Measurements from ENCODE around the gene NOP53.
"Not testable (repeated sequence)": the region's sequence is repeated elsewhere in the genome, so short reads cannot be mapped to it uniquely, and the experiment has no call there.

Gene NOP53

GRCh38 chr19:47755065-47755761 is 9.9 kb downstream of the NOP53 start:
- DNase-seq, result no peak

DNA sequence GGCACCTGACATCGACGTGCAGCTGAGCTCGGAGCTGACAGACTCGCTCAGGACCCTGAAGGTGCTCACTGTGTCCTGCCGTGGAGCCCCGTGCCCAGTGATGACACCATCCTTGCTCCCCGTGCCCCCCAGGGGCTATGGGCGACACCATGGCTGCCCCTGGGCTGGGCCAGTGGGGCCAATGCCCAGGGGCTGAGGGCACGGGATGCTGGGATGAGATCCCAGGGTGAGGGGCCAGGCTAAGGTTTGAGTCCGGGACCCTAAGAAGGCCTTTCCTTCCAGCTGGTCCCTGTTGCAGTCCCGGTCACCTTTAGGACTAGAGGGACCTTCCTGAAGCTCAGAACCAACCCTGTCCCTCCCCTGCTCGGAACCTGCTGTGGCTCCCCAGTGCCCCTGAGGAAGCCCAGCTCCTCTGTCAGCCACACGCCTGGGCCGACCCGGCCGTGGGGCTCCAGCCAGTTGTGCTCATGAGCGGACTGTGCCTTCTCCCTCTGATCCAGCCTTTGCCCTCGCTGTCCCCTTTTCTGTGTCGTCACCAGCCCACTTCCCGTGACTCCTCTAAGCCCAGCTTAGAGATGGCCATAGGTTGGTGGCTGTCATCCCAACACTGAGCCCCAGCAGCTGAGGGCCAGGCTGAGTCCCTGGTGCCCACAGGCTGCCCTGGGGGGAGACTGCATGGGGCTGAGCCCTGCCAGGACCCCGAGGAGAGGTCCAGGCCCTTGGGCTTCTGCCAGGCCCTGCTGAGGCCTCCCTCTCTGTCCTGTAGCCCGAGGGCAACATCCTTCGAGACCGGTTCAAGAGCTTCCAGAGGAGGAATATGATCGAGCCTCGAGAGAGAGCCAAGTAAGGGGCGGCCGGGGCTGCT is 10.6 kb downstream of the NOP53 start:
- DNase-seq, result no peak

GRCh38 chr19:47756627-47756929 is 11.2 kb downstream of the NOP53 start:
- no peak for DNase-seq

DNA sequence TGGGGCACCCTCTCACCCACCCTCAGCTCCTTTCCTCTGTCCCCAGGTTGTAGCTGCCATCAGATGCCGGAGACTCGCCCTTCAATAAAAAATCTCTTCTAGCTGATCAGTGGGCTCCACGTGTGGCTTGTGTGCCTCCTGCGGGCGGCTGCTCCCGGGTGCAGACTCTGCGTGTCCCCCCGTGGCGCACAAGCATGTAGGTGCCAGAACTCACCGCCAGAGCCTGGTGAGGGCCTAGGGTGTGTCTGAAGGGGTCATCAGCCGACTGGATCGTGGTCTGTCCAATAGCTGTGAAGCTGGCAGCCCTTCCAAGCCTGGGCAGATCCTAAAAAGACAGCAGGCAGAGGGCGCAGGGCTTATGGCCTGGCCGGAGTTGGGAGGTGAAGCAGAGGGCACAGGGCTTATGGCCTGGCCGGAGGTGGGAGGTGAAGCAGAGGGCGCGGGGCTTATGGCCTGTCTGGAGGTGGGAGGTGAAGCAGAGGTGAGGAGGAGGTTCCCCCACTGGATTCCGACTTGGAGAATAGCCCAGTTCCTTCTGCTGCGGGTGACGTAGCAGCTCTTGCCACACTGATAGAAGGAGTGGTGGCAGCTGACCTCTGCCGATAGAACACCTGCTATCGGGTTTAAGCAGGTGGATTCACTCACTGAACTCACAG is 11.7 kb downstream of the NOP53 start:
- DNase-seq, result no peak

- no peak for DNase-seq
Measured at GRCh38 chr19:47757617-47758442, 12.5 kb downstream of the NOP53 start.

- DNase-seq, result no peak
Measured at GRCh38 chr19:47758443-47758804, 13.1 kb downstream of the NOP53 start.

- no peak for DNase-seq
Measured at GRCh38 chr19:47760632-47760999, 15.3 kb downstream of the NOP53 start.

DNA sequence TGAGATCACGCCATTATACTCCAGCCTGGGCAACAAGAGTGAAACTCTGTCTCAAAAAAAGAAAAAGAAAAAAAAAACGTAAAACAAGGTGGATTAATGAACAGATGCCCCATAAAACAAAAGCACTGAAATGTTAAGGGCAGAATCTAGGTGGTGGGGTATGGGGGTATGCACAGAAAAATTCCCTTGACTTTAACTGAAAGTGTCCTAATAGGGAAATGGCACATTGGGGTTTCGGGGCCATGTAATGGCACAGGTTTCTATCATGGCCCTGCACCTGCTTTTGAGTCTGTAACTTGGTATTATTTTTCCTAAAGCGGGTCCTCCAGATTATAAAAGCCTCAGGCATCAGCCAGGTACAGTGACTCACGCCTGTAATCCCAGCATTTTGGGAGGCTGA is 16.2 kb downstream of the NOP53 start:
- no peak for DNase-seq

DNA sequence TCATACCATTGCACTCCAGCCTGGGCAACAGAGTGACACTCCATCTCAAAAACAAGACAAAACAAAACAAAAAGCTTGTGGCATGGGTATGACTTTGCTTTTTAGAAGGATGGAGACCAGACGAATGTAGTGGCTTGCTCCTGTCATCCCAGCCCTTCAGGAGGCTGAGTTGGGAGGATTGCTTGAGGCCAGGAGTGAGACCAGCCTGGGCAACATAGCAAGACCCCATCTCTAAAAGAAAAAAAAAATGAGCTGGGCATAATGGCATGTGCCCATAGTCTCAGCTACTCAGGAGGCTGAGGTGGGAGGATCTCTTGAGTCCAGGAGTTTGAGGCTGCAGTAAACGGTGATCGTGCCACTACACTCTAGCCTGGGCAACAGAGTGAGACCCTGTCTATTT is 16.8 kb downstream of the NOP53 start:
- no peak for DNase-seq

- DNase-seq, result no peak
Measured at GRCh38 chr19:47762615-47763308, 17.4 kb downstream of the NOP53 start.

GRCh38 chr19:47764705-47765104 is 19.4 kb downstream of the NOP53 start:
- not testable (repeated sequence) for DNase-seq

DNA sequence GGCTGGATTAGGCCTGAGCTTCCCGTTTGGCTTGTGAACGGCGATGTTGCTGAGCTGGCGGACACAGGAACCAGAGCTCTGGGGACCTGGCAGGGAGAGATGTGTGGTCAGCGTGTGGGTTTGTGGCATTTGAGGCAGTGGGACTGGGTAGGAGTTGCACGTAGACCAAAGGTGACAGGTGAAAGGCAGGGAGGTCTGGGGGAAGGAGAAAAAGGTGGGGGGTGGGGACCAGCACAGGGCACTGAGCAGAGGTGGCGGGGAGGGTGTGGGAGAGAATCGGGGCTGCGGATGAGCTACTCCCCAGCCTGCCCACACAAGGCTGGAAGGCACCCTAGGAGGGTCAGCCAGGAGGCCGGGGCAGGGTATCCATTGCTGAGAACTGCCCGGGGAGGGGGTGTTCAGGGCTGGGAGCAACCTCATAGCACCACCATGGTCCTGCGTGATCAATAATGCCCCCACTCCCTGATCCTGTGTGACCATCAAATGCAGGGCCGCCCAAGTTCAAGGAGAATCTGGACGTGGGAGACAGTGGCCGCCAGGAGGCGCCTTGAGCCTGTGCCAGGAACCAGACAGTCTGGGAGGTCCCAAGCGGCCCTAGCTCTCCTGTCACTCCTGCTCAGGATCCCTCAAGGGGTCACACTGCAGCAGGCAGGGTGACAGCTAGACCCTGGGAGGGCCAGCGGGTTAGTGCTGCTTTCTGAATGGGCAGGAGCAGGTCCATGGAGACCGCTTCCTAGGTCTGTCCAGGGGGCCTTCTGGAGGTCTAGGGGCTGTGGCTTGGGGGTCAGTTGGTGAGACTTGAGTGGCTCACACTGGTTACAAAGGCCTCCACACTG is 20.4 kb downstream of the NOP53 start:
- DNase-seq, result no peak

- no peak for DNase-seq
Measured at GRCh38 chr19:47766359-47766620, 20.9 kb downstream of the NOP53 start.

DNA sequence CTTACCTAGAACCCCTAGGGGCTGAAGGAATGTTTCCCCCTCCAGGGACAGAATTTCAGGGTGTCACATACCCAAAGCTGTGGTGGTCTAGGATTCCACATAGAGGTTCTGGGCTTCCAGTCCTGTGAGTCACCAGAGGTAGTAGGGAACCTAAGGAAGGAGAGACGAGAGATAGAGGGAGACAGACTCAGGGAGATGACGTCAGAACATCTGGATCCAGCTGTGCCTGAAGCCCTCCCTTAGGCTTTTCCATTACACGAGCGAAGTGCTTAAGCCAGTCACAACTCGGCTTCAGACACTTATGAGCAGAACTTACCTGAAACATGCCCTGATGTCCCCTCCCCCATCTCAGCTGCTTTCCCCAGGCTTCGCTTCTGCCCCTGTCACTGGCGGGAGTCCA is 21.3 kb downstream of the NOP53 start:
- no peak for DNase-seq

DNA sequence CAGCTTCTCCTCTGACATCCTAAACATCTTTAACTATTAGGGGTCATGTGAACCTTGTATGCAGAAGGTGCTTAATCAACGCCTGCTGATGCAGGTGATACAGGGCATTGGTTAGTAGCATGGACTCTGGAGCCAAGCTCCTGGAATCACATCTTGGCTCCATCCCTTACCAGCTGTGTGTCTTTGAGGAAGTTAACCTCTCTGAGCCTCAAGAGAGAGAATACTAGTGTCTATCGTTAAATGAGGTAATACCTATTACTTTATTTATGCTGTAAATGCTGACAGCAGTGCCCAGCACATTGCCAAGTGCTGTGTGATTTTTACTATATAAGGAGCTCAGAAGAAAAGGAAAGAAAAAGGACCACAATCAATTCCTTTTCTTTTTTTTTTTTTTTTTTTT is 22.0 kb downstream of the NOP53 start:
- no peak for DNase-seq

- no peak for DNase-seq
Measured at GRCh38 chr19:47768604-47769003, 23.3 kb downstream of the NOP53 start.

GRCh38 chr19:47769534-47769933 is 24.2 kb downstream of the NOP53 start:
- no peak for DNase-seq

- DNase-seq, result not testable (repeated sequence)
Measured at GRCh38 chr19:47771291-47771690, 25.9 kb downstream of the NOP53 start.

DNA sequence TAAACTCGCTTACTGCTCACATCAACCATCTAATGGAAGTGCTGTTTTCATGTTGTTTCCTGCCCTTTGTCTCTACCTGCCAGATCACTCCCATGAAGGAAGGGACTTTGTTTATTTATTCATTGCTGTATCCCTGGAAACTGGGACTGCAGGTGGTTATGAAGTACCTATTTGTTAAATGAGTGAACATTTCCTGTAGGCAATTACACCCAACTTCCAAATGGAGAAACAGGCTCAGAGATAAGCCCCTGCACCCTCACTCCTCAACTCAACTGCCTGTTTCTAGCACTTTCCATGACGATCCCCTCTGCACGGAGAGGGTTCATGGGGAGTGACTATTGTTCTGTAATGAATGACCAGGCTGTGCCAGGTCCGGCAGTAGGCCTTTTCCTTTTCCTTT is 31.2 kb downstream of the NOP53 start:
- no peak for DNase-seq

DNA sequence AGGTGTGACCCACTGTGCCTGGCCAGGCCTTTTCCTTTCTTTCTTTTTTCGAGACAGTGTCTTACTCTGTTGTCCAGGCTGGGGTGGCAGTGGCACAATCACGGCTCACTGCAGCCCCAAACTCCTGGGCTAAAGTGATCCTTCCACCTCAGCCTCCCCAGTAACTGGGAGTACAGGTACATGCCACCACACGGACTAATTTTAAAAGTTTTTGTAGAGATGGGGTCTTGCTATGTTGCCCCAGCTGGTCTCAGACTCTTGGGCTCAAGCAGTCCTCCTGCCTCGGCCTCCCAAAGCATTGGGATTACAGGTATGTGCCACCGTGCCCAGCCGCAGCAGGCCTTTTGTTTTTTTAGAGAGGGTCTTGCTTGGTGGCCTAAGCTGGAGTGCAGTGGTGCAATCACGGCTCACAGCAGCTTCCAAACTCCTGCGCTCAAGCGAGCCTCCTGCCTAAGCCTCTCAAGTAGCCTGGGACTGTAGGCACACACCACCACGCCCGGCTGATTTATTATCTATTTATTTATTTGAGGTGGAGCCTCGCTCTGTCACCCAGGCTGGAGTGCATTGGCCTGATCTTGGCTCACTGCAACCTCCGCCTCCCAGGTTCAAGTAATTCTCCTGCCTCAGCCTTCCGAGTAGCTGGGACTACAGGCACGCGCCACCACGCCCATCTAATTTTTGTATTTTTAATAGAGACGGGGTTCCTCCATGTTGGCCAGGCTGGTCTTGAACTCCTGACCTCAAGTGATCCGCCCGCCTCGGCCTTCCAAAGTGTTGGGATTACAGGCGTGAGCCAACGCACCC is 32.1 kb downstream of the NOP53 start:
- DNase-seq, result not testable (repeated sequence)
